Keratinocyte (primary cell): Measurements from ENCODE around the gene PSMD2.

Source experiments
- EZH2 ChIP-seq: IDR thresholded peaks from one replicate; pipeline ENCODE4 v1.6.1; 2012; ENCODE audit warnings: inconsistent platforms, mild to moderate bottlenecking, low read length, moderate library complexity
- TF ChIP-seq, protein P1 (sequence below), 3 experiments: IDR thresholded peaks in 1 of 3; conservative IDR thresholded peaks in 1 of 3; optimal IDR thresholded peaks in 1 of 3; 2 replicates in 2 of 3; 3 replicates in 1 of 3; pipeline versions ENCODE3 to v1.5.1; 2011; ENCODE audit warnings: low read length in 3 of 3, mild to moderate bottlenecking in 3 of 3, moderate library complexity in 2 of 3, control low read depth in 1 of 3, inconsistent platforms in 1 of 3; ENCODE audit not compliant: insufficient read depth in 2 of 3; ENCODE audit errors: extremely low read depth in 1 of 3

GRCh38 chr3:184317201-184317600 is 18.2 kb downstream of the PSMD2 start:
- TF ChIP-seq, protein P1, sequence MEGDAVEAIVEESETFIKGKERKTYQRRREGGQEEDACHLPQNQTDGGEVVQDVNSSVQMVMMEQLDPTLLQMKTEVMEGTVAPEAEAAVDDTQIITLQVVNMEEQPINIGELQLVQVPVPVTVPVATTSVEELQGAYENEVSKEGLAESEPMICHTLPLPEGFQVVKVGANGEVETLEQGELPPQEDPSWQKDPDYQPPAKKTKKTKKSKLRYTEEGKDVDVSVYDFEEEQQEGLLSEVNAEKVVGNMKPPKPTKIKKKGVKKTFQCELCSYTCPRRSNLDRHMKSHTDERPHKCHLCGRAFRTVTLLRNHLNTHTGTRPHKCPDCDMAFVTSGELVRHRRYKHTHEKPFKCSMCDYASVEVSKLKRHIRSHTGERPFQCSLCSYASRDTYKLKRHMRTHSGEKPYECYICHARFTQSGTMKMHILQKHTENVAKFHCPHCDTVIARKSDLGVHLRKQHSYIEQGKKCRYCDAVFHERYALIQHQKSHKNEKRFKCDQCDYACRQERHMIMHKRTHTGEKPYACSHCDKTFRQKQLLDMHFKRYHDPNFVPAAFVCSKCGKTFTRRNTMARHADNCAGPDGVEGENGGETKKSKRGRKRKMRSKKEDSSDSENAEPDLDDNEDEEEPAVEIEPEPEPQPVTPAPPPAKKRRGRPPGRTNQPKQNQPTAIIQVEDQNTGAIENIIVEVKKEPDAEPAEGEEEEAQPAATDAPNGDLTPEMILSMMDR (optimal IDR thresholded peaks at IDR 0.05 in 1 of 3, IDR thresholded peaks at IDR 0.05 in 1 of 3, conservative IDR thresholded peaks at IDR 0.05 in 1 of 3; ENCODE audit: extremely low read depth in 1 of 3, insufficient read depth in 2 of 3, low read length in 3 of 3), result no peak
- no peak for TF ChIP-seq EZH2
